Hematopoietic multipotent progenitor cell (in vitro differentiated cells): ENCODE measurements around the gene ATP13A3. TPM values are rescaled to one million over a fixed set of nuclear protein-coding genes. Genes with fewer than 3 reads are reported as not detected.

Experiments
- small RNA-seq: library from RNA; depleted of rRNA; stranded (forward); fragments of <200 nt; gene quantifications from one replicate; pipeline ENCODE3, GENCODE V24; 2012
- total RNA-seq: library from RNA; depleted of rRNA; stranded (reverse); fragments of >200 nt; gene quantifications from one replicate; pipeline ENCODE4 v1.2.3, GENCODE V29; 2012

The ATP13A3 gene
- total RNA-seq, 1 donor: 19.4 TPM

Small RNAs within 50 kb of the gene (small RNA-seq; reads per million reads assigned to genes)
- gene AC108676.2 (not detected), gene RNU6-1101P (not detected)

Other genes with a start within 250 kb of the ATP13A3 start
- gene CPN2, start 135.7 kb downstream of the ATP13A3 start, total RNA-seq: not detected
- not detected for gene LRRC15, start 117.3 kb downstream of the ATP13A3 start, total RNA-seq
- 0.27 TPM for gene GP5, start 87.7 kb downstream of the ATP13A3 start, total RNA-seq
- gene TMEM44, start 146.4 kb upstream of the ATP13A3 start, total RNA-seq: 27.2 TPM
- gene LSG1, start 185.2 kb upstream of the ATP13A3 start, total RNA-seq: 41.2 TPM
- gene FAM43A, start 198.9 kb upstream of the ATP13A3 start, total RNA-seq: 15.9 TPM